HG02938 (cell line): Measurements from ENCODE around the gene MUC5AC.
"Not testable (repeated sequence)": the region's sequence is repeated elsewhere in the genome, so short reads cannot be mapped to it uniquely, and the experiment has no call there.

Experiments
- ATAC-seq: cut with Tn5 transposase; IDR thresholded peaks from one replicate; pipeline ENCODE4 v1.9.1; 2021; ENCODE audit warnings: mild to moderate bottlenecking, moderate library complexity; ENCODE audit not compliant: unreplicated experiment

MUC5AC gene

GRCh38 chr11:1140642-1141490 lies 16.9 kb upstream of the MUC5AC start:
- ATAC-seq, result no peak

GRCh38 chr11:1146365-1146764 lies 11.4 kb upstream of the MUC5AC start:
- no peak for ATAC-seq

- no peak for ATAC-seq
Measured at GRCh38 chr11:1147792-1148191, 10.0 kb upstream of the MUC5AC start.

- ATAC-seq, result no peak
Measured at GRCh38 chr11:1148752-1149180, 9.0 kb upstream of the MUC5AC start.

GRCh38 chr11:1149545-1149944 lies 8.2 kb upstream of the MUC5AC start:
- no peak for ATAC-seq

GRCh38 chr11:1150116-1150515 lies 7.6 kb upstream of the MUC5AC start:
- no peak for ATAC-seq

GRCh38 chr11:1150769-1151365 lies 6.9 kb upstream of the MUC5AC start:
- ATAC-seq, result no peak

- no peak for ATAC-seq
Measured at GRCh38 chr11:1151366-1152315, 6.1 kb upstream of the MUC5AC start.

- ATAC-seq, result no peak
Measured at GRCh38 chr11:1152316-1153104, 5.2 kb upstream of the MUC5AC start.

GRCh38 chr11:1153105-1153950 lies 4.4 kb upstream of the MUC5AC start:
- ATAC-seq, result no peak

GRCh38 chr11:1153951-1154493 lies 3.7 kb upstream of the MUC5AC start:
- ATAC-seq, result no peak

GRCh38 chr11:1154656-1155055 lies 3.1 kb upstream of the MUC5AC start:
- ATAC-seq, result not testable (repeated sequence)

GRCh38 chr11:1155274-1155693 lies 2.5 kb upstream of the MUC5AC start:
- ATAC-seq, result no peak

GRCh38 chr11:1156506-1157340 lies 1.0 kb upstream of the MUC5AC start:
- ATAC-seq, result no peak

GRCh38 chr11:1157341-1157644 lies 460 bp upstream of the MUC5AC start:
- ATAC-seq, result no peak

GRCh38 chr11:1158681-1159487 lies 1.1 kb downstream of the MUC5AC start:
- ATAC-seq, result no peak

- not testable (repeated sequence) for ATAC-seq
Measured at GRCh38 chr11:1159488-1160220, 1.9 kb downstream of the MUC5AC start.
